NB4 (cell line): ENCODE data around the gene ARHGAP45.

Experiments
- MYC ChIP-seq: IDR thresholded peaks from 2 replicates; pipeline ENCODE4 v1.6.1; 2011; ENCODE audit warnings: low read depth, low read length
- POLR2A ChIP-seq: IDR thresholded peaks from 2 replicates; pipeline ENCODE4 v1.6.1; 2011; ENCODE audit warnings: mild to moderate bottlenecking; ENCODE audit not compliant: insufficient read length; ENCODE audit errors: extremely low read depth
- TF ChIP-seq, protein P1 (sequence below): IDR thresholded peaks from one replicate; pipeline ENCODE4 v1.5.1; 2012; ENCODE audit warnings: low read depth, low read length
- TF ChIP-seq, protein P2 (sequence below): IDR thresholded peaks from 2 replicates; pipeline ENCODE4 v1.6.1; 2011; ENCODE audit warnings: low read depth, low read length

DNA sequence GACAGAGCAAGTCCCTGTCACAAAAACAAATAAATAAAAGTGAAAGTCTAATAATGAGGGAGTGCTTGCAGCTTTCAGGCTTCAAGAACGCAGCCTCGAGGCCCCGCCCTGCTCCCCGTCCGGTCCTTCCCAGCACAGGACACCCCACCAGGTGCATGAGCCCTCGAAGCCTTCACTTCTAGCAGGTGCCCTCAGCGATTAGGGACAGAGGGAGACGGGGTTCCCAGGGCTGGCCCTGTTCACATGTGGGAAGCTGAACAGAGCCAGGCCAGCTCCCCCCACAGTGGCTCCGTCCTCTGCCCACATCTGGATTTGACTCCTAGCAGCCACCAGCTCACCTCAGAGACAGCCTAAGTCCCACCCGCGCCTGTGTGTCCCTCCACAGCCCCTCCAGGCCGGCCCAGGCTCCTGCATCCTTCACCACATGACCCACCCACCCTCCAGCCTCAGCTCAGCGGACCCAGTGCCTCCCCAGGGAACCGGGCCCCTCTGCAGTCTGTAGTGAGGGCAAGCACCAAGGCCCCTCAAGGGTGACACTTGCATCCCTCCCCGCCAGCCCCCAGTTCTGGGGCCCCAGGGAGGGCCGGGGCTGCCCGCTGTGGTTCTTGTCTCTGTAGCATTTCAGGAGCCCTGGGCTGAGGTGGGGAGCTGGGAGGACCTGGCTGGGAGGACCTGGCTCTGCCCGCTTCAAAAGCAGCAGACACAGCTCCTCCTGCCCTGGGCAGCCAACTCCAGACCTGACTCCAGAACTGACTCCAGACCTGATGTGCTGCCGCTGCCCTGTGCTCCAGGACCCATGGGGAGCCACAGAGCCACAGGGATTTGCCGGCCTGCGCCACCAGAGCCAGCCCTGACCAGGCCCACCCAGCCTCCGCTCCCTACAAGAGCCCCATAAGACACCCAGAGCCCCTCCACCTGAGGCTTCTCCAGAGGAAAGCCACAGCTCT, 64.1 kb downstream of the ARHGAP45 start:
- TF ChIP-seq, protein P1, sequence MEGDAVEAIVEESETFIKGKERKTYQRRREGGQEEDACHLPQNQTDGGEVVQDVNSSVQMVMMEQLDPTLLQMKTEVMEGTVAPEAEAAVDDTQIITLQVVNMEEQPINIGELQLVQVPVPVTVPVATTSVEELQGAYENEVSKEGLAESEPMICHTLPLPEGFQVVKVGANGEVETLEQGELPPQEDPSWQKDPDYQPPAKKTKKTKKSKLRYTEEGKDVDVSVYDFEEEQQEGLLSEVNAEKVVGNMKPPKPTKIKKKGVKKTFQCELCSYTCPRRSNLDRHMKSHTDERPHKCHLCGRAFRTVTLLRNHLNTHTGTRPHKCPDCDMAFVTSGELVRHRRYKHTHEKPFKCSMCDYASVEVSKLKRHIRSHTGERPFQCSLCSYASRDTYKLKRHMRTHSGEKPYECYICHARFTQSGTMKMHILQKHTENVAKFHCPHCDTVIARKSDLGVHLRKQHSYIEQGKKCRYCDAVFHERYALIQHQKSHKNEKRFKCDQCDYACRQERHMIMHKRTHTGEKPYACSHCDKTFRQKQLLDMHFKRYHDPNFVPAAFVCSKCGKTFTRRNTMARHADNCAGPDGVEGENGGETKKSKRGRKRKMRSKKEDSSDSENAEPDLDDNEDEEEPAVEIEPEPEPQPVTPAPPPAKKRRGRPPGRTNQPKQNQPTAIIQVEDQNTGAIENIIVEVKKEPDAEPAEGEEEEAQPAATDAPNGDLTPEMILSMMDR: no peak
- TF ChIP-seq POLR2A: no peak
- TF ChIP-seq, protein P2, sequence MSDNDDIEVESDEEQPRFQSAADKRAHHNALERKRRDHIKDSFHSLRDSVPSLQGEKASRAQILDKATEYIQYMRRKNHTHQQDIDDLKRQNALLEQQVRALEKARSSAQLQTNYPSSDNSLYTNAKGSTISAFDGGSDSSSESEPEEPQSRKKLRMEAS: no peak
- no peak for TF ChIP-seq MYC
